ENCODE results near the gene TMEM97.

GRCh38 chr17:28317966-28318758, 838 bp upstream of the TMEM97 start:
- TF ChIP-seq, protein P1, sequence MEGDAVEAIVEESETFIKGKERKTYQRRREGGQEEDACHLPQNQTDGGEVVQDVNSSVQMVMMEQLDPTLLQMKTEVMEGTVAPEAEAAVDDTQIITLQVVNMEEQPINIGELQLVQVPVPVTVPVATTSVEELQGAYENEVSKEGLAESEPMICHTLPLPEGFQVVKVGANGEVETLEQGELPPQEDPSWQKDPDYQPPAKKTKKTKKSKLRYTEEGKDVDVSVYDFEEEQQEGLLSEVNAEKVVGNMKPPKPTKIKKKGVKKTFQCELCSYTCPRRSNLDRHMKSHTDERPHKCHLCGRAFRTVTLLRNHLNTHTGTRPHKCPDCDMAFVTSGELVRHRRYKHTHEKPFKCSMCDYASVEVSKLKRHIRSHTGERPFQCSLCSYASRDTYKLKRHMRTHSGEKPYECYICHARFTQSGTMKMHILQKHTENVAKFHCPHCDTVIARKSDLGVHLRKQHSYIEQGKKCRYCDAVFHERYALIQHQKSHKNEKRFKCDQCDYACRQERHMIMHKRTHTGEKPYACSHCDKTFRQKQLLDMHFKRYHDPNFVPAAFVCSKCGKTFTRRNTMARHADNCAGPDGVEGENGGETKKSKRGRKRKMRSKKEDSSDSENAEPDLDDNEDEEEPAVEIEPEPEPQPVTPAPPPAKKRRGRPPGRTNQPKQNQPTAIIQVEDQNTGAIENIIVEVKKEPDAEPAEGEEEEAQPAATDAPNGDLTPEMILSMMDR (IDR thresholded peaks at IDR 0.05; ENCODE audit: poor library complexity, severe bottlenecking) = no peak
- TF ChIP-seq EZH2 (IDR thresholded peaks at IDR 0.05; ENCODE audit: borderline replicate concordance, insufficient read depth, low read length, poor library complexity, severe bottlenecking) (no peak), MXI1 (conservative IDR thresholded peaks at IDR 0.05; ENCODE audit: poor library complexity, severe bottlenecking) (no peak), POLR2AphosphoS5 (IDR thresholded peaks at IDR 0.05) (no peak), EP300 (conservative IDR thresholded peaks at IDR 0.05; ENCODE audit: poor library complexity, severe bottlenecking) (no peak), TAF1 (IDR thresholded peaks at IDR 0.05; ENCODE audit: low read depth) (peak; percentile 7), REST (IDR thresholded peaks at IDR 0.05; ENCODE audit: borderline replicate concordance) (no peak), RAD21 (conservative IDR thresholded peaks at IDR 0.05) (no peak)

All from neural cell (in vitro differentiated cells).